ENCODE data around the gene TSPAN15.

GRCh38 chr10:69513617-69514016 is 62.4 kb downstream of the TSPAN15 start:
- TF ChIP-seq CTCF (IDR thresholded peaks at IDR 0.05) (no peak), POLR2AphosphoS5 (IDR thresholded peaks at IDR 0.05) (no peak), POLR2A (IDR thresholded peaks at IDR 0.05) (no peak)
